ENCODE data around the gene LCNL1.

DNA sequence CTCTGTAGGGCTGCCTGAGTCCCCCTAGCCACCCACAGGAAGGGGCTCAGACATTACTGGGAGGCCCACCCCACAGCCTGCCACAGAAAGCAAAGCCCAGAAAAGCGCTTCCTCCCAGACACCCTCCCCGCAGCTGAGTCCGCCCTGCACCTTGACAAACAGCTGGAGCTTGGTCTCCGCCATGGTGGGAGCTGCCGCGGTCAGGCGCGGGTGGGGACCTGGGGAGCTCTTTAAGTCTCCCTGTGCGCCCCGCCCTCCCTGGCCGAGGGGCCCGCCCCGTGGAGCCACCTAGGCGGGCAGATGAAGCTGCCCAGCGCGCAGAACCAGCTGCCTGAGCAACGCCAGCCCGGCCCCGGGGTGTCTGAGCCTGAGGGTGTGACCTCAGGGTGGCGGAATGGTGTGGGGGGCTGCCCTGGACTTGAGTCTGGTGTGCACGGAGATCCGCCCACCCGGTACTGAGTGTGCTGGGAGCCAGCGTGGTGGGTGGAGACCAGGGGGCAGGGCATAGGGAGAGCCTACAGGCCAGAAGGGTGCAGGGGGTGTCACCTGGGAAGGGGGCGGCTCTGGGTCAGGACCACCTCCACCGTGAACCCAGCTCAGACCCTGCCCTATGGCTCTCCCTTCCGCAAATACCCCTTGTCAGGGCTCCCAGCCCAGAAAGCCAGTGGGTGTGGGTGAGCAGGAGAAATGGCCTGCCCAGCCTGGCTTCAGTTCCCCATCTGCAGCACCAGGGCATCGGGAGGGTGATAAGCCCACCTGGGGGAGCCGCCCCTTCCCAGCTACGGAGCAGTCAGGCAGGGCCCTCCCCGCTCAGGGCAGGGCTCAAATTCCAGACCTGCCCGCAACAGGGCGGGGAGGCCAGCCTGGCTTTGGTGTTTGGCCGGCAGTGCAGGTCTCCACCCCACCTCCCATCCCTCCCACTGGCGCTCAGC lies 13.8 kb downstream of the LCNL1 start, which contains the start of gene CLIC3:
- TF ChIP-seq, protein P1, sequence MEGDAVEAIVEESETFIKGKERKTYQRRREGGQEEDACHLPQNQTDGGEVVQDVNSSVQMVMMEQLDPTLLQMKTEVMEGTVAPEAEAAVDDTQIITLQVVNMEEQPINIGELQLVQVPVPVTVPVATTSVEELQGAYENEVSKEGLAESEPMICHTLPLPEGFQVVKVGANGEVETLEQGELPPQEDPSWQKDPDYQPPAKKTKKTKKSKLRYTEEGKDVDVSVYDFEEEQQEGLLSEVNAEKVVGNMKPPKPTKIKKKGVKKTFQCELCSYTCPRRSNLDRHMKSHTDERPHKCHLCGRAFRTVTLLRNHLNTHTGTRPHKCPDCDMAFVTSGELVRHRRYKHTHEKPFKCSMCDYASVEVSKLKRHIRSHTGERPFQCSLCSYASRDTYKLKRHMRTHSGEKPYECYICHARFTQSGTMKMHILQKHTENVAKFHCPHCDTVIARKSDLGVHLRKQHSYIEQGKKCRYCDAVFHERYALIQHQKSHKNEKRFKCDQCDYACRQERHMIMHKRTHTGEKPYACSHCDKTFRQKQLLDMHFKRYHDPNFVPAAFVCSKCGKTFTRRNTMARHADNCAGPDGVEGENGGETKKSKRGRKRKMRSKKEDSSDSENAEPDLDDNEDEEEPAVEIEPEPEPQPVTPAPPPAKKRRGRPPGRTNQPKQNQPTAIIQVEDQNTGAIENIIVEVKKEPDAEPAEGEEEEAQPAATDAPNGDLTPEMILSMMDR (IDR thresholded peaks at IDR 0.05), result no peak
- TF ChIP-seq EZH2phosphoT487 (IDR thresholded peaks at IDR 0.05), result no peak
- TF ChIP-seq EZH2 (IDR thresholded peaks at IDR 0.05), result no peak
